GM21367 (cell line): ENCODE data around the gene ANKAR.
"Not testable (repeated sequence)": the region's sequence is repeated elsewhere in the genome, so short reads cannot be mapped to it uniquely, and the experiment has no call there.

Experiments
- ATAC-seq: cut with Tn5 transposase; IDR thresholded peaks from one replicate; pipeline ENCODE4 v1.9.1; 2021; ENCODE audit not compliant: unreplicated experiment

The ANKAR gene

DNA sequence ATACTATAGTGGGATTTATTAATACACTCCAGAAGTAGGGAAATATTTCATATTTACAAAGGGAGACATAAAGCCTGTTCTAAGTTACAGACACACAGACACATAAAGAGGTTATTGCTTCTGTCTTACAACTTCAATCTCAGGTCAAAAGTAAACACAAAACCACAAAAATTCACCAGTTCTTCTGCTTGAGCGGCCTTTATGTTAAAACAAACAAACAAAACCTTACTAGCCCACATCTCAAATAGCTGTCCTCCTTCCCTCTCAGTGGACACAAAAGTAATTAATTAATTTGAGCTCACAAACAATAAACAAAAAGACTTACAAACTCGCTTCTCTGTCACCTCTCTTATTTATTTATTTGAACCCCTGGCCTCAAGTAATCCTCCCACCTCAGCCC lies 14.7 kb upstream of the ANKAR start:
- ATAC-seq: no peak

DNA sequence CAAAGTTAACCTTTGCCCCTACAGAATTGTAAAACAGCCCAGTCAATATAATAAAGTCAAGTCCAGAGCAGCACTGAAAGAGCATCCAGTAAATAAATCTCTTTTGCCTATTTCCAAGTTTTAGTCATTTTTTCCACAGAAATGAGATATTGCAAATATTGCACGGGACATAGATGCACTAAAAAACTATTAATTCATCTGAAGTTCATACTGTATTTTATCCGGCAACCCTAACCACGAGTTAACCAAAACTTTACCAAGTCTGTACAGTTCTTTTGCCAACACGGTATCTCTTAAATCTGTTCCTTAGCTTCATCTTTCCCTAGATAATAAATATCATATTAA lies 13.7 kb upstream of the ANKAR start:
- no peak for ATAC-seq

DNA sequence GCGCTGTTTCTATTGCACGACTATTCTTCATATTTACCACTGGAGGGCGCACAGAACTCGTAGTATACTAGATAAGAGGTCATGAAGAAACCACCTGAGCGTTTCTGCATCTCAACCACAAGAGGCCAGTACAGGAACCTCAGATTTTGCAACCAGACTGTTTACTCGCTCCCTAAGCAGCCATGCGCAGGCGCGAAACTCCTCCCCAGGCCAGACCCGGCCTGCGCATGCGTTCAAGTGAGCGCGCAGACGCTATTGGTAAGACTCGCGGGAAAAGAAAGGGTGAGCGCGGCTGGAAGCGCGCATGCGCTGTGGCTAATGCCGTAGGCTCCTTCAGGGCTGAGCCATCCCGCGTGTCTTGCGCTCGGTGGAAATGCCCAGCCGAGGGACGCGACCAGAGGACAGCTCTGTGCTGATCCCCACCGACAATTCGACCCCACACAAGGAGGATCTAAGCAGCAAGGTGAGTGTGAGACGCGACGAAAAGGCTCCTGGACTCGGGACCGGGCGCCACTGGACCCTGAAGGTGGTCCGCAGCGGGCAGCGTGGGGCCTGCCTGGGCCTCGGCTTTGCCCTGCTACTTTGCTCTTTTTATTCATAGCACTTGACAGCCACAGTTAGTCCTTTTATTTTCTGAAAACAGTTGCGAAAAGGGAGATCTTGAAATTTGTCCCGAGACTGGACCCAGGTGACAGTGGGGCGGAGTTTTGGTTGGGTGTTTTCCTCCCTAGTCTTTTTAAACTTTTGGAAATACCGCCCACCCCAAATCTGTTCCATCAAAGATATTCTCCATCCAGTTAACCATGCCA lies 13.1 kb upstream of the ANKAR start, which contains the start of gene ASNSD1:
Gene ASNSD1, plus strand, starts transcription at position 312 of the 809 bp plus-strand sequence. CDS start 4,674 bp downstream, outside the sequence.
- ATAC-seq: peak; percentile 89

DNA sequence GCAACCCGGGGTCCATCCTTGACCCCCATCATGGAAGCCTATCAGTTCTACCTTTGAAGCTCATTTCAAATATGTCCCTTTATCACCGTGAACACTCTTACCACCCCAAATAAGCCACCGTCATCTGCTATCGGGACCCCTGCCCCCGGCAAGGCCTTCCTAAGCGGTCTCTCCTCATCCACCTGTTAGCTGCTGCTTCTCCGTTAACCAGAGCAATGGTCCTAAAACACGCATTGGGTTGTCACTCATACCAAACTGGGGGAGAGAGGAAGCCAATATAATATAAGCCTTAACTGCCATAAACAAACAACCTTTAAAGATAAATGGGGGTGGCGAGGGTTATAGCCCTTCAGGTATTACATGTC lies 12.5 kb upstream of the ANKAR start:
- no peak for ATAC-seq

DNA sequence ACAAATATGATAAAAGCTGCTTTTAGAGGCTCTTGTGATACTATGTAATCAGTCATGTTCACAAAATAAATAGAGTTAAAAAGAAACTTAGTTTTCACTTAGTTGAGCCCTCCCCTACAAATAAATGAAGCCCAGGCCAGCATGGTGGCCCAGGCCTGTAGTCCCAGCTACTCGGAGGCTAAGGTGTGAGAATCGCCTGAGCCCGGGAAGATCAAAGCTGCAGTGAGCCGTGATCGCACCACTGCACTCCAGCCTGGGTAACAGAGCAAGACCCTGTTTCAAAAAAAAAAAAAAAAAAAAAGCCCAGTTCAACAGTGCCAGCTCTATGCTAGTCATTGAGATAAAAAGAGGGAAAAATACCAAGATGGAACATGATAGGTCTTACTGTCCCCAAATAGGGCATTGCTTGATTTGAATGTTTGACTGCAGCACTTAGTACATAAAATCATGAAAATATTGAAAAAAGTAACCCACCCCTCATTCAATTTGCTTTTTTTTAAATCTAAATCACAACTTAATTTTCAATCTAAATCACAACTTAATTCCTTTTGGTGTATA lies 11.7 kb upstream of the ANKAR start:
- ATAC-seq: no peak

DNA sequence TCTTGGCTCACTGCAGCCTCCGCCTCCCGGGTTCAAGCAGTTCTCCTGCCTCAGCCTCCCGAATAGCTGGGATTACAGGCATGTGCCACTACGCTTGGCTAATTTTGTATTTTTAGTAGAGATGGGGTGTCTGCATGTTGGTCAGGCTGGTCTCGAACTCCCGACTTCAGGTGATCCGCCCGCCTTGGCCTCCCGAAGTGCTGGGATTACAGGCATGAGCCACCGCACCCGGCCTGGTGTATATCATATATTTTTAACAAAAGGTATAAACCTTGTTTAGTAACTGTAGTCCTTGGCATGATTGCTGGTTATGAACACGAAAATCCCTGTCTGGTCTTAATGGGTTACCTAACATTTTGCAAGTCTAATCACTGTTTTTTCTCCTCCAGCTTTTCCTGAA lies 11.2 kb upstream of the ANKAR start:
- ATAC-seq: not testable (repeated sequence)

DNA sequence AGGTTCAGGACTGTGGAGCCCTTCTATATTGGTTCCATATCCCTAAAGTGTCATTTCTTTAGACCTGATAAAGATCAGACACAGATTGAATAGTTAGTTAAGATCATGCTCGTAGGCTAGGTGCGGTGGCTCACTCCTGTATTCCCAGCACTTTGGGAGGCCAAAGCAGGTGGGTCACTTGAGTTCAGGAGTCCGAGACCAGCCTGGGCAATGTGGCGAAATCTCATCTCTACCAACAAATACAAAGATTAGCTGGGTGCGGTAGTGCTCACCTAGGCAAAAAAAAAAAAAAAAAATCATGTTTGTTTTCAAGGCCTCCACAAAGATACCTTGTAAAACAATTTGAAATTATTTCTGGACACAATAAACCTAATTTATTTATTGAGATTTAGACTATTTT lies 4.6 kb upstream of the ANKAR start:
- ATAC-seq: no peak

DNA sequence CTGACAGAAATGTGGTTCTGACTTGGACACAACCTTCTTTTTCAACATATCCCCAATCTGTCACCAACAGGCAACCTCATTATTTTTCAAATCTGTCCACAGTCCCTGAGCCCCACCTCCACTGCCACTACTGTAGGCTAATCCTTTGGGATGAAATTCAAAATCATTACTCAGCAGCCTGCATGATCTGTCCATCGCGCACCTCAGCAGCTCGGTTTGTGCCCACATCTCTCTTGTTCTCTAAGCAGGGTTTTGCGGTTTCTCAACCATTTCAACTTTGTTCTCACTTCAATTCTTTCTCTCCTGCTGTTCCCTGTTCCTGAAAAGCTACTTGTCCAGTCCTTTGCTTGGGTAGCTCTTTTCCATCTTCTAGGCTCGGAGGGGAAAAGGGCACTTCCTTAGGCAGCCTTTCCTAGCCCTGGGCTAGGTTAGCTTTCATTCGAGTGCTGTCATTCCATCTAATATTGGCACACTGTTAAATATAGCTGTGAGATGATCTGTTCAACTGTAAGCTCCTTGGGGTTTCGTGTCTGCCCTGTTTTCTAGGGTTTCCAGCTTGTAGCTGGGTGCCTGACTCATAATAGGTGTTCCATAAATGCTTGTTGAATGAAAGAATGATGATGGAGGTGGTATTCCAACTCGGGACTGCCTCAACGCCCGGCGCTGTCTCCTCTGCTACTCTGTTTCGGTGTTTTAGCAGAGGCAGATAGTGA lies 653 bp upstream of the ANKAR start:
- peak; percentile 14 for ATAC-seq

DNA sequence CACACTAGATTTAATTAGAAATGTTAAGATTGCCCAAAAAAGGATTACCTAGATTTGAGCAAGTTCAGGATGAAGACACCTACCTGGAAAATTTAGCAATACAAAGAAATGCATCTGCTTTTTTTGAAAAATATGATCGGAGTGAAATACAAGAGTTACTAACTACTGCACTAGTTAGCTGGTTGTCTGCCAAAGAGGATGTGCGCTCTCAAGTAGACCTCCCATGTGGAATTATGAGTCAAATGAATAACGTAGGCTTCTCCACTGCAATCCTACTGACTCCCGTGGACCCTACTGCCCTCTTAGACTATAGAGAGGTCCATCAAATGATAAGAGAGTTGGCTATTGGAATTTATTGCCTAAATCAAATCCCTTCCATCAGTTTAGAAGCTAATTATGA lies 2.0 kb downstream of the ANKAR start:
- ATAC-seq: no peak

DNA sequence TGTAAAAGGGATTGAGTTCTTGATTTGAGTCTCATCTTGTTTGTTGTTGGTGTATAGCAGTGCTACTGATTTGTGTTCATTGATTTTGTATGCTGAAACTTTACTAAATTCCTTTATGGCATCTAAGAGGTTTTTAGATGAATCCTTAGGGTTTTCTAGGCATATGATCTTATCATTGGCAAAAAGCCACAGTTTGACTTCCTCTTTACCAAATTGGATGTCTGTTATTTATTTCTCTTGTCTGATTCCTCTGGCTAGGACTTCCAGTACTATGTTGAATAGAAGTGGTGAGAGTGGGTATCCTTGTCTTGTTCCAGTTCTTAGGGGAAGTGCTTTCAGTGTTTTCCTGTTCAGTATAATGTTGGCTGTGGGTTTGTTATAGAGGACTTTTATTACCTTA lies 4.8 kb downstream of the ANKAR start:
- no peak for ATAC-seq

DNA sequence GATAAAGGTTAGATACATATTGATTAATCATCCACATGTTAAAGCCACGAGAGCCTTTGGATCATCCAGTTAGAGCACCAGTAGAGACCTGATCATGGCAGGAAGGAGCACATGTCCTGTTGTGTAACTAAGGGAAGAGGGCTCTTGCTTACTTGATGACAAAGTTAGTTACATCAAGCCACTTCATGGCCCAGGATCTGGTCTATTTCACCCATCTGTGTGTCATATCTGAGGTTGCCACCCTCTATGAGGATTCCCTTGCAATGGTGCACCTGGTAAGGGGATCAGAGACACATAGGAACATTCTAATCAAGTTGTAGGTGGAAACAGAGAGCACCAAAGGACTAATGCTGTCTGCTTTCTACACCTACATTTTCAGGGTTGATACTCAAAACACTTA lies 6.7 kb downstream of the ANKAR start:
- no peak for ATAC-seq

DNA sequence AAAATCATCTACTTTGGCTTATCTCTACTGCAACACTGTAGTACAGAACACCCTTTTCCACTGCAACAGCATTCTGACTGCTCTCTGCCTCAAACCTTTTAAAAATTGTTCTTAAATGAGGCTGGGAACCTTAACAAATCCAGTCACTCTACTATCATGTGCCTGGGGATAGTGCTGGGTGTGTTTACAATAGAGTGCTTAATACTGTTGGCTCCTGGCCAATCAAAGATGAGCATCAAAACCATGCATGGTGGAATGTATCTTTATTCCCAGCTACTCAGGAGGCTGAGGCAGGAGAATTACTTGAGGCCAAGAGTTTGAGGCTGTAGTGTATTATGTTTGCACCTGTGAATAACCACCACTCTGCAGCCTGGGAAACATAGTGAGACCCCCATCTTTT lies 7.4 kb downstream of the ANKAR start:
- no peak for ATAC-seq

DNA sequence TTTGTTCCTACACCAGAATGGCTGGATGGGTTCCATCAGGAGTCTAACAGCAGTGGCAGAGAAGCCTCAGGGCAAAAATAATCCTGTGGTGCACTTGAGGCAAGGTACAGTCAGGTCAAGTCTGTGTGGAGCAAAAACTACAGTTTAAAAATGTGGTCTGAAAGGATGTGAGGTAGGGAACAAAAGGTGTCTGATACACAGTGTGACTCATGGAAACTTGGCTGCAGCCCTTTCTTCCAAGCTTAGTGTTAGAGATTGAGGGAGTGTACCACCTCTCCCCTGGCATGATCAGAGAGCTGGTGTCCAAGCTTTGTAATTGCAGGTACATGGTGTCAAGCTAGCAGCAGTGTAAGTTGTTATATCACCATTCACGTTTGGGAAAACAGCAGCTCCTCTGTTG lies 8.9 kb downstream of the ANKAR start:
- no peak for ATAC-seq

DNA sequence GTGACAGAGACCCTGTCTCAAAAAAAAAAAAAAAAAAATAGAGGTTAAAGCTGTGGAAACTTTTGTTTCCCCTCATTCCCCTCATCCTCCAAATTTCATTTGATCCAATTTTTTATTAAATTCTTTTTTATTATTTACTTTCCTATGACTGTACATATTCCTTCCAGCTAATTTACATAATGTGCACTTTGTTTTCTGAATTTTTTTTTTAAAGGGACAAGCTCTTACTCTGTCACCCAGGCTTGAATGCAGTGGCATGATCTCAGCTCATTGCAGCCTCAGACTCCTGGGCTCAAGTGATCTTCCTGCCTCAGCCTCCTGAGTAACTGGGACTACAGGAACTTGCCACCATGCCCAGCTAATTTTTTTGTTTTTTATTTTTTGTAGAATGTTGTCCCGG lies 10.3 kb downstream of the ANKAR start:
- no peak for ATAC-seq

DNA sequence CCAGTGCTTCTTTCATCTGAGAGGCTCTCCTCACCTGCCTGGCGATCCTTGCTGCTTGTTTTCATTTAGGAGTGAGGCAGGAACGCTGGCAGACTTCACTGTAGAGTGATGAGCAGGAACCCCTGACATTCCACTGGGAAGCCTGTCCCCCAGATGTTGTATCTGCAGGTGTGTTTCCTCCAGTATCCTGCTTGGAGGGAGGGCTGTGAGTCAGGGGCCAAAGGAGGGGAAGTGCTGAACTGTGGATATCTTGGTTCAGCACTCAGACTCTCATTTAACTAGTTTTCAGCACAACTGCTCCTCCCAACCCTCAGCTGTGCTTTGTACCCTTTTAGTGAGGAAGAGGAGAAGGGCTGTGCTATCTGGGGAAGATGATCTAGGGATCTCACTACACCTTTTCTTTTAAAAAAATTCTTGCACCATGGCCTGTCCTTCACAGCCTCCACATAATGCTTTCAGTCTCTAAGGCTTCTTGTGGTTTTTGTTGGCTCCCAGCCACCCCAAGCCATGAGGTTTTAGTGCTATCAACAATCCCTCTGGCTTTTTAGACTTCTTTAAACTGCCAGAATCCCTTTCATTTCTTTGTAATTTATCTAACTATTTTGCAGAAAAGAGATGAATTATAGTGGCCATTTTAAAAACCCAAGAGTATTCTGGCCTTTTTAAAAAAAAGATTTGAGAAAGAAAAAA lies 11.2 kb downstream of the ANKAR start:
- peak; percentile 80 for ATAC-seq

DNA sequence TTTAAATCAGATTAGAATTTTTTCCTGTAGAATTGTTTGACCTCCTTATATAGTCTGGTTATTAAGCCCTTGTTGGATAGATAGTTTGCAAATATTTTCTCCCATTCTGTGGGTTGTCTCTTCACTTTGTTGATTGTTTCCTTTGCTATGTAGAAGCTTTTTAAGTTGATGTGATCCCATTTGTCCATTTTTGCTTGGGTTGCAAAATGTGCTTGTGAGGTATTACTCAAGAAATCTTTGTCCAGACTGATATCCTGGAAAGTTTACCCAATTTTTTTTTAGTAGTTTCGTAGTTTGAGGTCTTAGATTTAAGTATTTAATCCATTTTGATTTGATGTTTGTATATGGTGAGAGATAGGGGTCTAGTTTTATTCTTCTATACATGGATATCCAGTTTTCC lies 13.3 kb downstream of the ANKAR start:
- ATAC-seq: not testable (repeated sequence)

DNA sequence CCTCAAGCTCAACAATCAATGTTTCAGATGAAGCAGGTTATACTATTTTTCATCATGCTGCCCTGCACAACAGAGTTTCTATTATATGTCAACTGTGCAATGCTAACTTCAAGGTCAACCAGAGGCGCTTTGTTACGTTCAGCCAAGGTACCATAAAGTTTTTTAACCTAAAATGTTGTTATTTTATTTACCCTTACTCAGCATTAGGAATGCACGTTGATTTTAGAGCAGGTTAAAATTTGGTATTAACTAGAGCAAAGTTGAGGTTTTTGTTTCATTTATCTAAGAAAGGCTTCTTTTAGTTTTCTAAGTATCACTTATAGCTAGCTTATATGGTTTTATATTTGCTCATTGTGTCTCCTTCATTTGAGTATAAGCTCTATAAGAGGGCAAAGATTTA lies 21.8 kb downstream of the ANKAR start:
- no peak for ATAC-seq

DNA sequence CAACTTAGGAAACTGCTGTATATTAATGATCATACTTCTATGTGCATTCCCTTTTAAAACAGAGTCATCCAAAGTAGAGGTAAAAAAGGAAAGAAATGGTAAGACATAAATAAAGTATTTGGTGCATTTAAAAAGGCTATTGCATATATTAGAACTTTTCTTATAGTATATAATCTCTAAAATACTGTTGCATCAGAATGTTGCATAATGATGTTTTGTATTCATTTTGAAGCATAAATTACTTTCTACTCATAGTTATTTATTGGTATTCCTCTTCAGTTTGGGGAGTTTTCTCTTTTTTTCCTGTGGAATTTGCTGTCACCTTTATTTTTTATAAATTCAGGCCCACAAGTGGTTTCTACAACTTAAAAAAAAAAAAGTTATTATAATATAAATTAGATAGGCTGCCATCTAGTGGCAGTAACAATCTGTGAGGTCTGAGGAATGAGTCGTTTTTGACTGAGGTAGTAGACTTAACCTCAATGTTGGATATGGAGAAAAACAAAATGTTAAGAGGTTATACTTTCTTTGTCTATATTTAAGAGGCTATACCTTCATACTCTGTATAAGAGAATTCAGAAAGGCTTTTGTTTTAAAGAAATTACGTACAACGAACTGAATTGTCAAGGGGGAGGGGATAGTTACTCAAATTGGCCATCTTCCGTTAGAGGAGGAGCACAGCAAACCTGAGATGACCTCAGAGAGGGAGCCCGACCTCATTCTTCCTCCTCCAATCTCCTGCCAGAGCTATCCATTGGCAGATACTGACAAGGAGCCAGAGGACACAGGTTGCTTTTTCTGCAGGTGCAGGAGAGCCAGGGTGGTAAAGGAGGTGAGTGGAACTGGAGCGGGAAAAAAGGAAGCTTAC lies 23.8 kb downstream of the ANKAR start:
- no peak for ATAC-seq

DNA sequence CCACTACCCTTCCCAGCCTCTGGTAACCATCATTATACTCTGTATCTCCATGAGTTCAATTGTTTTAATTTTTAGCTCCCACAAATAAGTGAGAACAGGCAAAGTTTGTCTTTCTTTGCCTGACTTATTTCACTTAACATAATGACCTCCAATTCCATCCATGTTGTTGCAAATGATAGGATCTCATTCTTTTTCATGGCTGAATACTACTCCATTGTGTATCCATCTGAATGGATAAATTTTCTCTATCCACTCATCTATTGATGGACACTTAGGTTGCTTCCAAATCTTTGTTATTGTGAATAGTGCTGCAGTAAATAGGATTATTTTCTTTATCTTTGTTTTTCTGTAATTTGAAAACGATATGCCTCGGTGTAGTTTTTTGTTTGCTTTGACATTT lies 26.2 kb downstream of the ANKAR start:
- no peak for ATAC-seq

DNA sequence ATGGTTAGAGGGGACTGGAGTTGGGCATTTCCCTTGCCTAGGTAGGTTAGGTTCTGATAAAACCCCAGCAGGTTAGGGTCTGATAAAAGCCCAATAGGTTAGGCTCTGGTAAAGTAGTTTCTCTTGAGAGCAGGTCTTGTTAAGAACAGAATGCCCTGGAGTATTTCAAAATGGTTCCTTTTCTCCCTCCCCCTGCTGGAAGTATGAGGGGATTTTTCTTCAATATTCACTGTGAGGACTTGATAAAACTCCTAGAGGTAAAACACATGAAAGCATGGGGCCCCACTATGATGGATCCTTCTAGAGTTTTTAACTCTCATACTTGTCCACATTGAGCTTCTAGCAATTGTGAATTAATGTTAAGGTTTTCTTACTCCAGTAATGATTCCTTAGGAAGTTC lies 27.6 kb downstream of the ANKAR start:
- ATAC-seq: no peak
